Left colon (tissue), 2 donors: ENCODE data around the gene SUPV3L1. TPM values are rescaled to one million over a fixed set of nuclear protein-coding genes. Genes with fewer than 3 reads are reported as not detected.
"Not testable (repeated sequence)": the region's sequence is repeated elsewhere in the genome, so short reads cannot be mapped to it uniquely, and the experiment has no call there.

Source experiments
- ATAC-seq: fragments of 200-7000 bp; cut with Tn5 transposase; one replicate; pipeline ENCODE4 v1.9.1; 2020; ENCODE audit warnings: mild to moderate bottlenecking, moderate library complexity
- DNase-seq, 2 donors: peaks; one replicate each; pipeline ENCODE4 v3.0.0-alpha.2; 2020
- intact Hi-C, 2 donors: fragments of 100-400 bp; cut with DNase I in 1 of 2; cut with micrococcal nuclease in 1 of 2; formaldehyde crosslinking; loops; one replicate each; pipeline versions ENCODE4 v1.11.2 to v1.14.0; 2022; cut with DNase I, micrococcal nuclease
- total RNA-seq, 2 donors: library from RNA; stranded (reverse); fragmentation: NEBNext Ultra II Directional; extraction: Animal tissue kit (Norgen Biotek cat#: 25700); gene quantifications; one replicate each; pipeline ENCODE4 v1.2.1, GENCODE V29; 2021
- donor health status: DM: no; HTN: no; CAD: no.
- donor health status: DM: yes; HTN: yes; CAD: no.

Gene SUPV3L1
- total RNA-seq, 2 donors from 2014 or later, result 24.3 to 30.1 TPM

DNA sequence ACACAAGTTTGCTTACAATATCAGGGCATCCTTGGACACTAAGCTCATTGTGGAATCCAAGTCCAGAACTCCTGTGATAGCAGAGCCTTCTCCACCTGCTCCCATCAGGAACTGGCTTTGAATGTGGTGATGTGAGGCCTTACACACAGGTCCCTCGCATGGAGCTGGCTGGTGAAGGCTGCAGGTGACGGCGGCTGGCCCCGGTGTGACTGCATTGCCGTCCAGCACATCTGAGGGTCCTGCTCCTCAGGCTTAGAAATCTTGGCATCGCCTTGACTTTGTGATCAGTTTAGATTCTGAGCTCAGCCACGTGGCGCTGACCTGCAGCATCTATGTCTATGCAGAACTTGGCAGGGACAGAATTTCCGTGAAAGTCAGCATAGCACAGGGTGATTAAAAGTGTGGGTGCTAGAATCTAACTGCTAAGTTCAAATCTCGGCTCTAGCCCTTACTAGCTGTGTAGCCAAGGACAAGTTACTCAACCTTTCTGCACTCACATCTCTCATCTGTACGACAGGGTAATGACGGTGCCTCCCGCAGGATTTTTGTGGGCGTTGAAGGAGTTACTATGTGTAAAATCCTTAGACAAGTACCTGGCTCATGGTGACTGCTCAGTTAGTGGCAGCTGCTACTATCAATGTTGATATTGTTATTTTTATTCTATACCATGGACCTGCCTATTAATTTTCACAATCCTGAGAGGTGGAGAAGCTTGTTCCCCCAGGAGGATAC is 66.7 kb downstream of the SUPV3L1 start:
- intact Hi-C loops, result no loop called here
- ATAC-seq (no peak), DNase-seq (no peak)

DNA sequence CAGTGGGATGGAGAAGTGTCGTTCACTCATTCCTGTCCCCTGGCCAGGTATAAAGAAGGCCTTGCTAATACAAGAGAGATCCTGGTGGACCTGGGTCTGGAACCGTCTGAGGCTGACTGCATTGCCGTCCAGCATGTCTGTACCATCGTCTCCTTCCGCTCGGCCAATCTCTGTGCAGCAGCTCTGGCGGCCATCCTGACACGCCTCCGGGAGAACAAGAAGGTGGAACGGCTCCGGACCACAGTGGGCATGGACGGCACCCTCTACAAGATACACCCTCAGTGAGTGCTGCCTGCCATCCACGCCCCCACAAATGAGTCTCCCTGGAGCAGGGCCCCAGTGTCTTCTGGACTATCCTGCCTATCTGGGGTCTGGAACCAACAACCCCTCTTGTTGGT is 67.3 kb downstream of the SUPV3L1 start:
- no peak for DNase-seq
- ATAC-seq, result no peak
- intact Hi-C loops, result no loop called here

DNA sequence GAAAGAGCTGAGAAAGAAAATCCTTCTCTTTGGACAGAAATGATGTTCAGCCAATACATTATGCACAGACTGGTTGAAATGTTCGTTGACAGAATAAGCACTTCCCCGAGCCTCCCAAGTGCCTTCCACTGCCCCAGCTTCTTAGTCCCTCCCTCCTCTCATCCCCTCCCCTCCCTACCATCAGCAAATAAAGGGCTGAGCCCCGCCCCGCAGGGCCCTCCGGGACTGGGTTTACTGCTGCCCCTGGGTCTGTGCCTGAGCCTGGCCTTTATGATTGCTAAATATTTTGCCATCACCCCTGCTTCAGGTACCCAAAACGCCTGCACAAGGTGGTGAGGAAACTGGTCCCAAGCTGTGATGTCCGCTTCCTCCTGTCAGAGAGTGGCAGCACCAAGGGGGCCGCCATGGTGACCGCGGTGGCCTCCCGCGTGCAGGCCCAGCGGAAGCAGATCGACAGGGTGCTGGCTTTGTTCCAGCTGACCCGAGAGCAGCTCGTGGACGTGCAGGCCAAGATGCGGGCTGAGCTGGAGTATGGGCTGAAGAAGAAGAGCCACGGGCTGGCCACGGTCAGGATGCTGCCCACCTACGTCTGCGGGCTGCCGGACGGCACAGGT is 68.2 kb downstream of the SUPV3L1 start:
- no peak for ATAC-seq
- no peak for DNase-seq
- intact Hi-C loops, result no loop called here

DNA sequence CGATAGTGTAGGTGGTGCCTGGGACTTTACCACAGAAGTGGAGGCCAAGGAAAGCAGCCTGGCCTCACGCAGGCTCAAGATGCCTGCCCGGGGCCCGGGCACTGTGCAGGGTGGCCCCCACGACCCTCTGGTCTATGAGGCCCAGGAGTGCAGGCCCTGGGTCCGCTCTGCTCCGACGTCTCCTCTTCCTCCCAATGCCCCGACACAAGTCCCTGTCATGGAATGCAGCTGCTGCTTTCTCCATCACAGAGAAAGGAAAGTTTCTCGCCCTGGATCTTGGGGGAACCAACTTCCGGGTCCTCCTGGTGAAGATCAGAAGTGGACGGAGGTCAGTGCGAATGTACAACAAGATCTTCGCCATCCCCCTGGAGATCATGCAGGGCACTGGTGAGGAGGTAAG is 70.0 kb downstream of the SUPV3L1 start:
- intact Hi-C loops, result no loop called here
- ATAC-seq (no peak), DNase-seq (no peak)

DNA sequence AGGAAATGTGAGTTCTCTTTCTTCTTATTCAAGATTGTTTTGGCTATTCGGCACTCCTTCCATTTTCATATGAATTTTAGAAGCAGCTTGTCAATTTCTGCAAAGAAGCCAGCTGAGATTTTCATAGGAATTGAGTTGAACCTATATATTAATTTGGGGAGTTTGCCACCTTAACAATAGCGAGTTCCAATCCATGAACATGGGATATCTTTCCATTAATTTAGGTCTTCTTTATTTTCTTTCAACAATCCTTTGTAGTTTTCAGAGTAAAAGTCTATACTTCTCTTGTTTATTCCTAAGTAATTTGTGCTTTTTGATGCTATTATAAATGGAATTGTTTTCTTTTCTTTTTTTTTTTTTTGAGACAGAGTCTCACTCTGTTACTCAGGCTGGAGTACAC is 71.4 kb downstream of the SUPV3L1 start:
- intact Hi-C loops, DNase-seq, ATAC-seq: not testable (repeated sequence)

DNA sequence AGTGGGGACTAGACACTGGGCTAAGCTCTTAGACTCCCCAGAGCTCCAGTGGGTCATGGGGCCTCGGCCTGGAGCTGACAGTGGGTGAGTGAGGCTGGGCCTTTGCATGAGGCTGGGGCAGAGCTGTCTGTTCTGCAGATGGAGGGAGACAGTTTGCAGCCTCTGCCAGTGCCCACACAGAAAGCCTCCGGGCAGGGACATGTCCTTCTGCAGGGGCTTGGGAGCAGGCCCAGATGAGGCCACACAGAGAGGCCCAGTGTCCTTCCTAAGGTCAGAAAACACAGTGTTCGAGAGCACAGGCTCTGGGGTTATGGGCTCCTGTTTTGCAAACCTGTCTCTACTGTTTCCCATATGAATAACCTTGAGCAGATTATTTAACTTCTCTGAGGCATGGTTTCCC is 73.1 kb downstream of the SUPV3L1 start:
- DNase-seq (no peak), ATAC-seq (no peak)
- intact Hi-C loops, result no loop called here

DNA sequence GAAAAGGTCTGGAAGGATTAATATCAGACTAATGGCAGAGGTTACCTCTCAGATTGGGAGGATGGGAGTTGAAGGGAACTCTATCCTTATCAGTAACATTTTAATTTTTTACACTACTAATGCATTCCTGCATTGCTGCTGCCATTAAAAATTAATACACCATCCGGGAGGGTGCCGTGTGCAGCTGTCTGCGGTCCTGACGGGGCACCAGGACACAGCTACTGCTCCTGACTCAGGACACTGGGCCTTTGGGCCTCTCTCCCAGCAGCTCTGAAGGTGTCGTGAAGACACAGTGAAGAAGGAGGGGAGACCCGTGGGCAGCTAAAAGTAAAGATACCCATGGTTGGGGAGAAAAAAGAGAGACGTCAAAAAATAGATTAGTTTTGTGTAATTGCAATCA is 74.8 kb downstream of the SUPV3L1 start:
- no peak for DNase-seq
- no peak for ATAC-seq
- intact Hi-C loops, result no loop called here

Other genes with a start within 250 kb of the SUPV3L1 start
- 10 to 100 TPM; 28.7 to 44.6 TPM for gene DDX21, start 224.1 kb upstream of the SUPV3L1 start, total RNA-seq
- gene KIFBP, start 191.4 kb upstream of the SUPV3L1 start, total RNA-seq, result 10 to 100 TPM; 19.2 to 21.2 TPM
- 10 to 100 TPM; 19.5 to 38.0 TPM for gene SRGN, start 92.1 kb upstream of the SUPV3L1 start, total RNA-seq
- 10 to 100 TPM; 58.3 to 67.6 TPM for gene VPS26A, start 56.1 kb upstream of the SUPV3L1 start, total RNA-seq
- 10 to 100 TPM; 24.9 to 37.8 TPM for gene HKDC1, start 40.1 kb downstream of the SUPV3L1 start, total RNA-seq
- 10 to 100 TPM; 64.1 to 90.4 TPM for gene HK1, start 98.3 kb downstream of the SUPV3L1 start, total RNA-seq
- 10 to 100 TPM in 1 of 2 donors, under 1 TPM in 1; 0.61 to 26.8 TPM for gene TACR2, start 236.7 kb downstream of the SUPV3L1 start, total RNA-seq